ENCODE data around the gene SCYGR1.
"Not testable (repeated sequence)": the region's sequence is repeated elsewhere in the genome, so short reads cannot be mapped to it uniquely, and the experiment has no call there.

The SCYGR1 gene

GRCh38 chr2:227402321-227402720, 14.6 kb upstream of the SCYGR1 start:
- DNase-seq = no peak

GRCh38 chr2:227401550-227401949, 13.8 kb upstream of the SCYGR1 start:
- no peak for DNase-seq

- no peak for DNase-seq
Observed at GRCh38 chr2:227398684-227399670, 11.2 kb upstream of the SCYGR1 start.

- no peak for DNase-seq
Observed at GRCh38 chr2:227397562-227397961, 9.8 kb upstream of the SCYGR1 start.

GRCh38 chr2:227395556-227395955, 7.8 kb upstream of the SCYGR1 start:
- DNase-seq = no peak

GRCh38 chr2:227394401-227394800, 6.7 kb upstream of the SCYGR1 start:
- no peak for DNase-seq

GRCh38 chr2:227390468-227391256, 2.9 kb upstream of the SCYGR1 start:
- DNase-seq = no peak

- no peak for DNase-seq
Observed at GRCh38 chr2:227389661-227390060, 1.9 kb upstream of the SCYGR1 start.

GRCh38 chr2:227389231-227389630, 1.5 kb upstream of the SCYGR1 start:
- DNase-seq = no peak

- no peak for DNase-seq
Observed at GRCh38 chr2:227388537-227389011, 825 bp upstream of the SCYGR1 start.

- no peak for DNase-seq
Observed at GRCh38 chr2:227386630-227387029, 1.1 kb downstream of the SCYGR1 start.

GRCh38 chr2:227383686-227384085, 4.1 kb downstream of the SCYGR1 start:
- no peak for DNase-seq

GRCh38 chr2:227382241-227382835, 5.4 kb downstream of the SCYGR1 start:
- not testable (repeated sequence) for DNase-seq

GRCh38 chr2:227379095-227379494, 8.7 kb downstream of the SCYGR1 start, which contains the start of gene TM4SF20:
Gene TM4SF20 (minus strand): TSS chr2:227379306. CDS start chr2:227379268, 38 bp downstream.
- DNase-seq = no peak

GRCh38 chr2:227378371-227378782, 9.4 kb downstream of the SCYGR1 start:
- DNase-seq = no peak

GRCh38 chr2:227377467-227378351, 10.0 kb downstream of the SCYGR1 start:
- no peak for DNase-seq

GRCh38 chr2:227376656-227377396, 10.9 kb downstream of the SCYGR1 start:
- DNase-seq = no peak

GRCh38 chr2:227374158-227374557, 13.6 kb downstream of the SCYGR1 start:
- DNase-seq = no peak

GRCh38 chr2:227373389-227373788, 14.4 kb downstream of the SCYGR1 start:
- no peak for DNase-seq

GRCh38 chr2:227370791-227371312, 16.9 kb downstream of the SCYGR1 start:
- DNase-seq = peak; percentile 74

GRCh38 chr2:227370092-227370491, 17.7 kb downstream of the SCYGR1 start:
- DNase-seq = no peak

Data from CD4-positive, alpha-beta T cell treated with Interferon gamma for 1 hour (primary cell).